IMR-90 (cell line): ENCODE results near the gene KBTBD13.

Source experiments
- BHLHE40 ChIP-seq: fragments of 150-350 bp; IDR thresholded peaks from 2 replicates; pipeline ENCODE4 v1.6.1; 2016; ENCODE audit warnings: mild to moderate bottlenecking, low read depth, low read length
- CTCF ChIP-seq: conservative IDR thresholded peaks from 2 replicates; pipeline ENCODE4 v1.5.1; 2012; ENCODE audit warnings: mild to moderate bottlenecking, low read depth, low read length, improper control_type of control experiment
- ELK1 ChIP-seq: fragments of 150-350 bp; IDR thresholded peaks from 2 replicates; pipeline ENCODE4 v1.6.1; 2016; ENCODE audit warnings: low read depth, mild to moderate bottlenecking, low read length, moderate library complexity, borderline replicate concordance
- FOS ChIP-seq: fragments of 150-350 bp; IDR thresholded peaks from 2 replicates; pipeline ENCODE4 v1.6.1; 2016; ENCODE audit warnings: low read depth, low read length
- MAFK ChIP-seq: IDR thresholded peaks from 2 replicates; pipeline ENCODE4 v1.6.1; 2012; ENCODE audit warnings: low read depth, low read length, improper control_type of control experiment
- POLR2A ChIP-seq: IDR thresholded peaks from 2 replicates; pipeline ENCODE4 v1.6.1; 2012; ENCODE audit warnings: mild to moderate bottlenecking, low read depth, low read length
- RFX5 ChIP-seq: IDR thresholded peaks from 2 replicates; pipeline ENCODE4 v1.8.0; 2012; ENCODE audit warnings: low read depth, mild to moderate bottlenecking, low read length, moderate library complexity
- USF2 ChIP-seq: fragments of 150-350 bp; IDR thresholded peaks from 2 replicates; pipeline ENCODE4 v1.6.1; 2017; ENCODE audit warnings: mild to moderate bottlenecking, antibody characterized with exemption, low read length, low read depth

GRCh38 chr15:65079580-65079979 is 3.0 kb downstream of the KBTBD13 start:
- TF ChIP-seq RFX5 (no peak), CTCF (no peak), POLR2A (no peak), USF2 (no peak), BHLHE40 (no peak), MAFK (no peak), FOS (no peak), ELK1 (no peak)
